Measurements from ENCODE around the gene TOP2A. TPM values are rescaled to one million over a fixed set of nuclear protein-coding genes. Genes with fewer than 3 reads are reported as not detected.

Gene TOP2A
- total RNA-seq = 3.3 TPM
- long read RNA-seq, full-length matches to known transcripts = 3 of 4 reads
- long read RNA-seq, partial matches to known transcripts = 1 of 4 reads
- long read RNA-seq, other reads (novel, unspliced or antisense) = 0 of 4 reads

GRCh38 chr17:40417609-40418427 is at the start of gene TOP2A:
Gene TOP2A (minus strand): TSS chr17:40417896. CDS start chr17:40417791, 105 bp downstream.
- no peak for TF ChIP-seq CTCF (IDR thresholded peaks at IDR 0.05)
- DNase-seq (peak; percentile 90), ATAC-seq (peak; percentile 99)
- Histone ChIP-seq H3K9me3 (no peaks in the 10 kb centered on the region), H3K27ac (peak within 1 kb of the TSS; percentile 64), H3K4me3 (peak within 1 kb of the TSS; percentile 65), H3K27me3 (no peaks in the 10 kb centered on the region), H3K36me3 (no peaks in the 10 kb centered on the region), H3K4me1 (peaks cover 21% of the 10 kb centered on the region)
- intact Hi-C loops (cut with DNase I) = no loop called here

- Histone ChIP-seq H3K27ac (no peak overlapping the region), H3K27me3 (no peaks in the 10 kb centered on the region), H3K4me3 (no peak overlapping the region), H3K36me3 (no peaks in the 10 kb centered on the region), H3K9me3 (no peaks in the 10 kb centered on the region), H3K4me1 (peaks cover 2% of the 10 kb centered on the region)
- no peak for DNase-seq
- no peak for TF ChIP-seq CTCF (IDR thresholded peaks at IDR 0.05)
- intact Hi-C loops (cut with DNase I) = no loop called here
- no peak for ATAC-seq
Measured at GRCh38 chr17:40467281-40467867, 49.7 kb upstream of the TOP2A start.

GRCh38 chr17:40466298-40466971 is 48.7 kb upstream of the TOP2A start:
- intact Hi-C loops (cut with DNase I) = no loop called here
- peaks cover 12% of the 10 kb centered on the region for H3K4me1 ChIP-seq

GRCh38 chr17:40464392-40464855 is 46.7 kb upstream of the TOP2A start:
- no peak for TF ChIP-seq CTCF (IDR thresholded peaks at IDR 0.05)
- Histone ChIP-seq H3K27ac (no peak overlapping the region), H3K27me3 (no peaks in the 10 kb centered on the region), H3K4me3 (no peak overlapping the region), H3K9me3 (no peaks in the 10 kb centered on the region), H3K4me1 (peaks cover 16% of the 10 kb centered on the region), H3K36me3 (no peaks in the 10 kb centered on the region)
- peak; percentile 5 for ATAC-seq
- intact Hi-C loops (cut with DNase I) = no loop called here
- no peak for DNase-seq

More at GRCh38 chr17:40466298-40466971, 48.7 kb upstream of the TOP2A start:
- no peak for TF ChIP-seq CTCF (IDR thresholded peaks at IDR 0.05)
- Histone ChIP-seq H3K4me3 (no peak overlapping the region), H3K27ac (no peak overlapping the region), H3K9me3 (no peaks in the 10 kb centered on the region), H3K36me3 (no peaks in the 10 kb centered on the region), H3K27me3 (no peaks in the 10 kb centered on the region)
- no peak for DNase-seq
- ATAC-seq = no peak

- Histone ChIP-seq H3K27me3 (no peaks in the 10 kb centered on the region), H3K9me3 (no peaks in the 10 kb centered on the region), H3K27ac (no peak overlapping the region), H3K4me3 (no peak overlapping the region), H3K4me1 (peaks cover 23% of the 10 kb centered on the region), H3K36me3 (no peaks in the 10 kb centered on the region)
- no peak for TF ChIP-seq CTCF (IDR thresholded peaks at IDR 0.05)
- DNase-seq (no peak), ATAC-seq (no peak)
- intact Hi-C loops (cut with DNase I) = no loop called here
Measured at GRCh38 chr17:40463122-40463550, 45.4 kb upstream of the TOP2A start.
